Panc1 (cell line): ENCODE results near the gene VPS41.

Experiments used
- CTCF ChIP-seq: fragments of 450-650 bp; IDR thresholded peaks from 2 replicates; pipeline ENCODE4 v1.5.1; 2017; ENCODE audit warnings: mild to moderate bottlenecking
- POLR2AphosphoS5 ChIP-seq: IDR thresholded peaks from 2 replicates; pipeline ENCODE4 v1.6.1; 2012; ENCODE audit warnings: mild to moderate bottlenecking, low read depth, low read length, moderate library complexity
- REST ChIP-seq, 2 experiments: IDR thresholded peaks; 2 replicates each; pipeline ENCODE4 v1.6.1; 2011 to 2012; ENCODE audit warnings: low read depth in 2 of 2, control low read depth in 1 of 2, low read length in 1 of 2, mild to moderate bottlenecking in 1 of 2, moderate library complexity in 1 of 2; ENCODE audit not compliant: insufficient read depth in 1 of 2
- SIN3A ChIP-seq: IDR thresholded peaks from 2 replicates; pipeline ENCODE4 v1.6.1; 2012; ENCODE audit warnings: low read depth, mild to moderate bottlenecking, low read length, moderate library complexity, borderline replicate concordance; ENCODE audit not compliant: insufficient read depth
- TCF7L2 ChIP-seq: IDR thresholded peaks from 2 replicates; pipeline ENCODE4 v1.6.1; 2011; ENCODE audit warnings: mild to moderate bottlenecking, low read depth, low read length, inconsistent platforms

GRCh38 chr7:38678698-38679054 is 230.3 kb downstream of the VPS41 start:
- TF ChIP-seq CTCF (no peak), POLR2AphosphoS5 (no peak), REST (IDR thresholded peaks at IDR 0.05; ENCODE audit: insufficient read depth in 1 of 2, low read depth in 2 of 2, low read length in 1 of 2) (no peak), SIN3A (no peak), TCF7L2 (no peak)
